HG03520 (cell line): Measurements from ENCODE around the gene FBXW8.
A peak's percentile ranks its signal among the peaks of the same experiment; 100 is the strongest.
"Not testable (repeated sequence)": the region's sequence is repeated elsewhere in the genome, so short reads cannot be mapped to it uniquely, and the experiment has no call there.

Source experiments
- ATAC-seq: cut with Tn5 transposase; IDR thresholded peaks from one replicate; pipeline ENCODE4 v1.9.1; 2021; ENCODE audit warnings: mild to moderate bottlenecking, moderate library complexity; ENCODE audit not compliant: unreplicated experiment

FBXW8 gene

DNA sequence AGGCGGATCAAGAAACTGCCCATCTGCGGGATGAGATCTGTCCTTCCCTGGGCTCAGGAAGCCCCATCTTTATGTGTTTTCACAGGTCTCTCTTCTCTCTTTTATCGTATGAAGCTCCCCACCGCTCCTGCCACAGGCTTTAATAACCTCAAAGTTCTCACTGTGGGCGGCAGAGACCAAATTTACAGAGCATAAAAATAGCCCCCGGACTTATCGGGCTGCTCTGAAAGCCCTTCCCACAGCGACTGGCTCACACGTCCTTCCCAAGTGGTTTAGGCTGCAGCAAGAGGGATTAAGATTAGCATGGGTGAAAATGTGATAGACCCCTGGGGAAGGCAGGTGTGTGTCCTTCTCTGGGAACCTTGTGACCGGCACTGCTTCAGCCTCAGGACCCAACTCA lies 140.6 kb downstream of the FBXW8 start:
- no peak for ATAC-seq

DNA sequence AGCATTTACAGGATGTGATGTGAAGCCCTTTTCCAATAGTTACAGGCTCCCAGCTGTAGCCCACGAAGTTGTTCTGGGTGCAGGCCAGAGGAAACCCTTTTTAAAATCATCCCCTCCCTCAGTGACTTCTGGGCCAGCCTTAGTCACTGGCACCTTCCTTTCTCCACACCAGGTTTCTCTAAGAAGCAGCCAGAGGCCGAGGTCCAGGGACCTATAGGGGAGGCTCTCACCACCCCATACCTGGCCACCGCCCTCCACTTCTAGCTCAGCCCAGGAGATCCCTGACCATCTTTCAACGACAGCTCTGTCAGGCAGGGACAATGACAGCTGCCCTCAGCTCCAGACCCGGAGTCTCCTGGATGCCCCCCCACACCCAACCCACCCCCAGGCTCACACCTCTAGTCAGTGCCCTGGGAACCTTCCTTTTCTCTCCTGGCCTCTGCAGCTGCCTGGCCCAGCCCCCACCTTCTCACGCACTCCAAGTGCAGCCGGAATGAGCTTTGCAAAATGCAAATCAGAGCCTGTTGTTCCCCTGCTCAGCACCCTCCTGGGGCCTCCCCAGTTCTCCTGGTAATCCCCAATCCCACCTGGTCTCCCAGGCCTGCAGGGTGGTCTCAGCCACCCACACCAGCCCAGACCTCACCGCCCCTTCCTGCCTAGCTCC lies 141.8 kb downstream of the FBXW8 start:
- no peak for ATAC-seq

DNA sequence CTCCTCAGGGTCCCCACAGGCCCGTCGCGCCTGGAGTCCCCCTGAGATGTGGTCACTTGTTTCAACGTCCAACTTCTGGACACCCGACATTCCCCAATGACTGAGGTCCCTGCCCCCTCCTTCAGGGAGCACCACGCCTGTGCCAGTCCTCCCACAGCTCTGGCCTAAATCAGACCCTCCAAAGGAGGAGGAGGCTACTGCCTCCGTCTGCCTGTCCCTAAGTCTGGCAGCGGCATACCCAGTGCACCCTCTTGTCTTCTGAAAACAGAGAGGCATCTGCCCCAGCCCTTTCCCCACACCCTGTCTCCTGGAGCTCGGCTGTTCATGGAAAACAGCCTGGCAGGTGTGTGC lies 142.3 kb downstream of the FBXW8 start:
- no peak for ATAC-seq

DNA sequence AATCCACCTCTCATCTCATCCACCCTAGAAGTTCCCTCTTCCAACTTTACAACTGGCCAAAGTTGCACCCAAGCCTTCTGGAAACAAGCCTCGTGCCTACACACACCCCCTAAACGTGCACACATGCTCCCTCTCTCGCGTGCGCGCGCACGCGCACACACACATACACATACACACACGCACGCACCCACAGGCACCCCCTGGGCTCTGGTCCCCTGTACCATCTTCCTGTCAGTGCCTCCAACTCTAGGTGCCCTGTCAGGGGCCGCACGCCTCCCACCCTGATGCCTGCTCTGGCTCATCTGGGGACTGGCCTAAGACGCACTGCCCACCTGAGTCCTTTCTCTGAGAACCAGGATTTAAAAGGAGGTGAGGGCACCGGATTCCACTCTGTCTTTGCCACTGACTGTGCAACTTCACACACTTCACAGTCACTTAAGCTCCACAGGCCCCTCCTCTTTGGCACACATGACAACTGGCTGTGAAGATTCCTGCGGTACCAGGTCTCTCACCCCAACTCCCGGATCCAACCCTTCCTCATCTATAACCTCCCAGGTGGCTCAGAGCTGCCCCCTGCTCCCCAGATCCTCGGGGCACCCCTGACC lies 142.9 kb downstream of the FBXW8 start:
- ATAC-seq, result no peak

DNA sequence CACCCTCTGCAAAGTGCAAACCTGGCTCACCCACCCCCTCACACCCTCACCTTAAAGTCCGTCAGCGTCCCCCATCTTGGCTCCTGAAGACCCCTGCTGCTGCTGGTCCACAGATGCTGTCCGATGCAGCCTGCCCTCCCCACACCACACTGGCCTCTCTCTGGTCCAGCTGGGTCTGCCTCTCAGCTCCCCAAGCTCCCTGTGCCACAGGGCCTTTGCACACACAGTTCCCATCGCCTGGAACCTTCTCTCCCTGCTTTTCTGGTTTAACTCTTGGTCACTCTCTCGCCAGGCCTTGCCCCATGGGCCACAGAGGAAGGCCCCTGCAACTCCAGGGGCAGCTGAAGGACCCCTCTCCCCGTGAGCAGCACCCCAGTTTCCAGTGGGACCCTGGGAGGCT lies 143.5 kb downstream of the FBXW8 start:
- ATAC-seq, result no peak

DNA sequence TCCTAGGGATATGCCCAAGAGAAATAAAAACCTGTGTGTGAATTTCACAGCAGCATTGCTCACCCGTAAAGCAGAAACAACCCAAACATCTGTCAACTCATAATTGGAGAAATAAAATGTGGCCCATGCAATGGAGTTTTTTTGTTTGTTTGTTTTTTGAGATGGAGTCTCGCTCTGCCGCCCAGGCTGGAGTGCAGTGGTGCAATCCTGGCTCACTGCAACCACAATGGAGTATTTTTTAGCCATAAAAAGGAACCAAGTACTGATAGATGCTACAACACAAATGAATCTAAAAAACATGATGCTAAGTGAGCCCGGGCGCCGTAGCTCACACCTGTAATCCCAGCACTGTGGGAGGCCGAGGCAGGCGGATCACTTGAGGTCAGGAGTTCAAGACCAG lies 146.9 kb downstream of the FBXW8 start:
- ATAC-seq, result not testable (repeated sequence)

DNA sequence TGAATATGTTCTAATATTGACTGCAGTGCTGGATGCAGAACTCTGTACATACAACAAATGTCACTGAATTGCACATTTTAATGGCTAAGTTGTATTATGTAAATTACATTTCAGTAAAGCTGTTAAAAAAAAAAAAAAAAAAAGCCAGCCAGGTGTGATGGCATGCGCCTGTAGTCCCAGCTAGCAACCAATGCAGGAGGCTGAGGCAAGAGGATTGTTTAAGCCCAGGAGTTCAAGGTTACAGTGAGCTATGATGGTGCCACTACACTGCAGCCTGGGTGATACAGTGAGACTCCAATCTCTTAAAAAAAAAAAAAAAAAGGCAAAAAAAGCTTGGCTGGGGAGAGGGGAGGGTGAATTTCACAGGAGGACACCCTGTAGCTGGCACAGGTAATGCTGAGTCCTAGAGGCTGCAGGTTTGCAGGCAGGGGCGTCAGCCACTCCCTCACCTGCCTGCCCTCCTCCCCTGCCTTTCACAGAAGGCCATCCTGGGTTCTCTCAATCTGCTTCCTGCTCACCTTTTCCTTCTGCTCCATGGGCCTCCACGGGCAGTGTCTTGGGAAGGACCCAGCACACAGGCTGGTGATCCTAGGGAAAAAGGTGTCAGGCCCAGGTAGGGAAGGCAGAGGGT lies 147.8 kb downstream of the FBXW8 start:
- no peak for ATAC-seq

DNA sequence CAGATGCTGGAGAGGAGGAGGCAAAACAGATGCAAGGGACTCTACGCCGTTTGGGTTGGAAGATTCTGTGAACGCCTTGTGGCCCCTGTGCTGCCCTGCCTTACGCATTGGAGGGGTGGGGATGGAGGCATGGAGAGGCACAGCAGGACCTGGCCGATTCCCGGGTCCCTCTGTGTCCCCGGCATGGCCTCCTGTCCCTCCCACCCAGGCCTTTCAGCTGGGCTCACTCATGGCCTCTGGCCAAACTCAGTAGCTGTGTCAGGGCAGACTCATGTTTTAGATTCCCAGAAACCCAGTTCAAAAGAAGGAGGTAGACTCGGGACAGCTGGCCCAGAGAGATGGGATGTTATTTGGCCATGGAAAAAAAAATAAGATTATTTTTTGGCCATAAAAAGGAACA lies 148.4 kb downstream of the FBXW8 start:
- ATAC-seq, result no peak

DNA sequence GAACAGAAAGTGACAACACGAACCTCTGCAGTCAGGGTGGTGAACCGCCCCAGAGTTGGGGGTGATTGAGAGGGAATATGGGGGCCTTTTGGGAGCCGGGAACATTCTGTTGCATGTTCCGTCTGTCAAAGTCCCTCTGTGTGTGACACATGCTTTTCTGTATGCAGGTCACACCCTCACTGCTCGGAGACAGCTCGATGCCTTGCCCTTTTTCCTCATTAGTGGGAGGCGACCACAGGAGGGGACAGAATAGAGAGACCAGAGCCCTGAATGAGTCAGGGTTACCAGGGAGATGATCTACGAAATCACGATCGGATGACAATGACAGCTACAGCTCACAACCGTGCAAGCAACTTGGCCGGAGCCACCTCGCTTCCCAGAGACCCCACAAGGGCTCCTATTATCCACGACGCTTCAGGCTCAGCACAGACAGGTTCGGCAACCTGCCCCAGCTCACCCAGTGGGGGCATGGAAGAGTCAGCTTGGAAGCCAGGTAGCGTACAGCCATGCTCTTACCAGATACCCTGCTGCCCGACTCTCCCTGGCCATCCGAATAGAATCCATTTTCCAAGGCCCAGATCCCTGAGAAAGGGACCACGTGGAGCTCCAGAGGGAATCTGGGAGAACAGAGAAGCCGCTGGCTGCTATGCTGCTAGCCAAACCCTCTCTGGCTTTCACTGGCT lies 149.6 kb downstream of the FBXW8 start:
- ATAC-seq, result no peak

DNA sequence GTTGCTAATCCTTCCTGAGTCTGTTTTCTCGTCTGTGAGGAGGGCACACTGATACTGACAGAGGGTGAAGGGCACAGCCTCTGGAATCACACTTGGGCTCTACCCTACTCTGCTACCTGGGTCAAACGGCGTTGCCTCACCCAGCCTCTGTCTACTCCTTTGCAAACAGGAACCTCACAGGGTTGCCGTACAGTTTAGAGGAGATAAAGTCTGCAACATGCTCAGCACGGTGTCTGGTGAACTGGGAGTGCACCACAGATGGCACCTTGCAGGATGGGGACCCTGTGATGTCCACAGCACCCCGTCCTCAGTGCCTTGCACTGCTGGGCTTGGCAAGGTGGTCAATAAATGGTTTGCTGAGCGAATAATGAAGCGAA lies 150.2 kb downstream of the FBXW8 start:
- no peak for ATAC-seq

DNA sequence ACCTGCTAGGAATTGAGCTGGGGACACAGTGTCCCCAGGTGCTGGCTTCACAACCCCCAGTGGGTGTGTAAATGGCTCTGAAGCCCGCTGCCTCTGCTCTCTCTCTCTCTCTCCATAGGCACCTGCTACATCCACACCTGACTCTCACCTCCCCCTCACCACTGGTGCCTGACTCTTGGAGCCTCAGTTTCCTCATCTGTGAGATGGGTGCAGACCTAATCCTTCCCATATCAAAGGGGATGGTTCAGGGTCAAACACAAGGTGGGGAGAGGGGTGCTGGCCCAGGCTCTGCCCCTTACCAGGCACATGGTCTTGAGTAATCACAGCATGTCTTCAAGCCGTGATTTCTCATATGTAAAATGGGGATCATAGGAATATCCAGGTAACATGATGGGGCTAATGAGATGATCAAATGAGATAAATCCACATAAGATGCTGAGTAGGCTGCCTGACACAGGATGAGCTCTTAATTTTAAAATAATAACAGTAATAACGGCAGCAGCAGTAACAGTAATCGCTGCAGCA lies 150.9 kb downstream of the FBXW8 start:
- ATAC-seq, result no peak

DNA sequence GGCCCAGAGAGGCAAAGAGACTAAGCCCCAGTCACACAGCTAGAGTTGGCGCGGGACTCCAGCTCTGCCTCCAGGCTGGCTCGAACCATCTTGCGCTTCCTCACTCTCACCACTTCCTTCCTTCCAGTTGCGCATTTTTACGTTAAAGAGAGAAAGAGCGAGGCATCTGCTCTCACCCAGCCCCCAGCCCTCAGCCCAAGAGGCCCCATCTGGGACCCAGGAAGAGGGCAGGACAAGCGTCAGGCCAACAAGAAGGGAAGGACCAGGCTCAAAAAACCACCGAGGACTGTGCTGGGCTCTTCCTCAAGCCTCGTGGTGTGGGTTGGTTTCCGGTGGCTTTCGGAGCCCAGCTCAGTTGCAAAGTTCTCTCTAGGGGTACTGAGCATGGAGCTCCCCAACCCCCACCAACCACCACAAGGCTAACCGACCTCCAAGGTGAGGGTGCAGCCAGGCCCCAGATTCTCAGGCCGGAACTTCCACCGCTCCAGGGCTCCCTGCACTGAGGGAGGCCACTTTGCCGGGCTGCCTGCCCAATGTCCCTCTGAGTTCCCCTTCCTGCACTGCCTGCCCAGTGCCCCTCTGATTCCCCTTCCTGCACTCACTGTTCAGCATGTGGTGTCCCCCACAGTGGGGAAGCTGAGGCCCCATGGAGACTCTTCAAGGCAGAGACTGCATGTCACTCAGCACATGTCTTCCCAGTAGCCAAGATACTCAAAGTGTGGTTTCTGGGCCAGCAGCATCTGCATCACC lies 152.6 kb downstream of the FBXW8 start:
- peak; percentile 43 for ATAC-seq

DNA sequence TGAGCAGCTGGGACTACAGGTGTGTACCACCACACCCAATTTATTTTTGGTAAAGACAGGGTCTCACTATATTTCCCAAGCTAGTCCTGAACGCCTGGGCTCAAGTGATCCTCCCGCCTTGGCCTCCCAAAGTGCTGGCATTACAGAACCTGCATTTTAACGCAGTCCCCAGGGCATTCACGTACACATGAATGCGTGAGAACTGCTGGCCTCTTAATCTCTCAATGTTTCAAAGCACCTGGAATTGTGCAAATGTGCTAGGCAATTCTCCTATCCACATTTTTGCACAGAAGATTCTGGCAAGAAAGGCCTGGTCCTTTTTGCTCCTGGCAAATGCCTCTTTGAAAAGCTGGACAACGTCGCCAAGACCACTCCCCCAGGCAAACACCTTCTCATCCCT lies 153.3 kb downstream of the FBXW8 start:
- ATAC-seq, result no peak

DNA sequence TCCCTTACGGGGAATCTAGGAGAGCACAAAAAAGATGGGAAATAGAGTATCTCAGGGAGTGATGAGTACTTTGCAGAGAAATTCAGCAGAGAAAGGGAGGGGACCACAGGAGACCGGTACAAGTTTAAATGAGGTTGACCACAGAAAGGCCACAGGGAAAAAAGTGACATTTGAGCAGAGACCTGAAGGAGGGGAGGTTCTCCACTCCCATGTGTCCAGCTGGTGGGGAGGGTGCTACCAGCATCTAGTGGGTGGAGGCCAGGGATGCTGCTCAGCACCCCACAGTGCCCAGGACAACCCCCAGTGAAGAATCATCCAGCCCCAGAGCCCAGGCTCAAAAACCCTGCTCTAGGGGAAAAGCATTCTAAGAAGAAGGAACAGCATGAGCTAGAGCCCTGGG lies 153.8 kb downstream of the FBXW8 start:
- ATAC-seq, result no peak

DNA sequence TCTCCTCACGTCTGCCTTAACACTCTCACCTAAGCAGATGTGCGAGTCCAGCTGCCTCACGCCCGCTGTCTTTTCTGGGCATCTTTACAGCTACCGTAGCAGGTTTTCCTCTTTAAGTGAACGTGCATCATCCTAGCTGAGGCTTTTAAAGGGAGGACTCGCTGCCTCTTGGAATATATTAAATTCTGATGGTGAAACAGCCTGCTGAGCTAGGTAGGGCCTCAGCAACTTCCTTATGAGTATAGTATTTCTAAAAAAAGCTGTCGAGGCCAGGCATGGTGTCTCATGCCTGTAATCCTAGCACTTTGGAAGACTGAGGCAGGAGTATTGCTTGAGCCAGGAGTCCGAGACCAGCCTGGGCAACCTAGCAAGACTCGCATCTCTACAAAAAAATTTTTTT lies 156.3 kb downstream of the FBXW8 start:
- no peak for ATAC-seq

DNA sequence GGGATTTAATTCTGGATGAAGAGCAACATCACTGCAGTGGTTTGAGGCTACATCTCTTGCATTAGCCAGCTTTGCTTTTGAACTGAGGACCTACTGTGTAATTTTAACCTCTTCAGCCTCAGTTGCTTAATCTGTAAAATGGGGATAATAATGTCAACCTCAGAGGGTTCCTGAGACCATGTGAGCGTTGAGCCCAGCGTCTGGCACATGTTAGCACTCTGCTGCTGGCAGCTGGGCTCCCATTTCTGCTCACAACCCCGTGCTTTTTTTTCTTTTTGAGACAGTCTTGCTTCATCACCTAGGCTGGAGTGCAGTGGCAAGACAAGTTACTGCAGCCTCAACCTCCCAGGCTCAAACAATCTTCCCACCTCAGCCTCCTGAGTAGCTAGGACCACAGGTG lies 156.9 kb downstream of the FBXW8 start:
- ATAC-seq, result no peak

DNA sequence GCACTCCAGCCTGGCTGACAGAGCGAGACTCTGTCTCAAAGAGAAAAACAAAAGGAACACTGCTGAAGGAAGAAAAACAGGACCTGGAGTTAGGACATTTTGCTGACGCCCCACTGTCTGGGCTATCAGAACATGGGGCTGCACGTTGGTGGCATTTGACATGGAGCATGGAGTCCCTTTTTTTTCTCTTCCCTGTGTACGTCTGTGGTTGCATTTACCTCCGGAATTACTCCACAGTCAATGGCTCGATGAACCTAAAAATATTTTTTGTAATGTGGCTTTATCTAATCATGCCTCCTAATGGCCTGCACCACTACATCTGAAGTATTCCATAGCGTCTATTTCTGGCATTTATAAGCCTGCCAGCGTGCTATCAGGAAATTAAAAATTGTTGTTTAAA lies 157.7 kb downstream of the FBXW8 start:
- ATAC-seq, result no peak

DNA sequence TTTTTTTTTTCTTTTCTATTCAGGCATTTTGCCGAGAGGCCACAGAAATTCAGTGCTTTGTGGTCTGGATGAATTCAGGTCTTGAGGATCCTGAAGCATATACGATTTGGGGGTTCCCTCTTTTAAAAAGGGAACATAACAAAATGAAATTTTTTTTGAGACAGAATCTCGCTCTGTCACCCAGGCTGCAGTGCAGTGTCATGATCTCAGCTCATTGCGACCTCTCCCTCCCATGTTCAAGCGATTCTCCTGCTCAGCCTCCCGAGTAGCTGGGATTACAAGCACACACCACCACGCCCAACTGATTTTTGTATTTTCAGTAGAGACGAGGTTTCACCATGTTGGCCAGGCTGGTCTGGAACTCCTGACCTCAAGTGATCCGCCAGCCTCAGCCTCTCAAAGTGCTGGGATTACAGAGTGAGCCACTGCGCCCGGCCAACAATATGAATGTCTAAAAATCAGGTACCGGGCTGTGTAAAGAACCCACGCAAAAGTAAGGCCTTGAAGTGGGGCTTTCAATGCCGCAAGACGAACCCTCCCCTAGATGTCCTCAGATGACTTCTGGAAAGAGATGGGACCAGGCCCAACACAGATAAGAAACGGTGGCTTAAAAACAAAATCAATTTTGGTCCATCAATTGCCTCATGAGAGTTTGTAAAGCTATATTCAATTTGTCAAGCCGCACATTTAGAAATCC lies 158.5 kb downstream of the FBXW8 start:
- ATAC-seq, result no peak

DNA sequence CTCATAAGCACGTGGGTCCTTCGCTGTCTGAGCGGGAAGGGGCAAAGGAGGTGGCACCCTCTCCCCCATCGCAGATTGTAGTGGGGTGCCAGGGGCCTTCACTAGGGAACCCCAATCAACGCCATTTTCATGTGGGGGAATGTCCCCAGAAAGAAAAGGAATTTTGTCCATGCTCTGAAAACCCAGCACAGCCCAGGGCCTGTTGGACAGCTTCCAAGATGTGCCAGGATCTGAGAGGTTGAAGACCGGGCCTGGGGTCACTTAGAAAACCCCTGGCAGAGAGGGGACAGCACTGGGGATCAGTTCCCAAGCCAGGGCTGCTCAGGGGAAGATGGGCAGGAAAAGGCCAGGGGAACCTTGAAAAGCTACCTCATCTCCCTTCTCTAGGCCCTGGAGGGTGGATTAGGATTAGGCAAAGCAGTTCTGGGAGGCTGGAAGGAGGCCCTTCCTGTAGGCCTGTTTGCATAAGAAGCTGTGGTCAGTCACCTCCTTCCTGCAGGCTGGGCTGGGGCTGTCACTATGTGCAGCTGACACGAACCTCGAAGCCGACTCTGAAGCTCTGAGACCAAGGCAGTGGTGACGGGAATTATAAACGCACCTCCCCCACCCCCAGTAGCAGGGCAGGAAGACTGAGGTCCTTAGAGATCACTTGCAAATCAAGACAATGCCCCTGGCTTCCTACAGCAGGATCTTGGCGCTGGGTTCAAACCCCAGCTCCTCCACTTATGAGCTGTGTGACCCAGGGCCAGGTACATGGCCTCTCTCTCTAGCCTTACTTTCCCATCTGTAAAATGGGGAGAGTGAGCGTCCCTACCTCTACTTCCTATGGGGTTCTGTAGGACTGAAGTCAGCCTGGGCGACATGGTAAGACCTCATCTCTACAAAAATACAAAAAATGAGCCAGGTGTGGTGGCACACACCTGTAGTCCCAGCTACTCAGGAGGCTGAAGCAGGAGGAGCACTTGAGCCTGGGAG lies 159.5 kb downstream of the FBXW8 start:
- ATAC-seq, result no peak
